DMS53 (cell line): ENCODE measurements around the gene A4GALT.
A peak's percentile ranks its signal among the peaks of the same experiment; 100 is the strongest.

Experiments
- DNase-seq: peaks from one replicate; lab custom pipeline; 2025; lab: John Stamatoyannopoulos, UW

The A4GALT gene

GRCh38 chr22:42648368-42649245, 72.1 kb downstream of the A4GALT start:
- DNase-seq: peak; percentile 71

GRCh38 chr22:42648017-42648367, 72.7 kb downstream of the A4GALT start:
- DNase-seq: no peak

GRCh38 chr22:42646569-42647525, 73.8 kb downstream of the A4GALT start:
- DNase-seq: peak; percentile 13

- DNase-seq: peak; percentile 23
Observed at GRCh38 chr22:42645938-42646568, 74.6 kb downstream of the A4GALT start.

- peak; percentile 11 for DNase-seq
Observed at GRCh38 chr22:42645341-42645937, 75.2 kb downstream of the A4GALT start.

GRCh38 chr22:42644422-42645340, 76.0 kb downstream of the A4GALT start:
- no peak for DNase-seq

GRCh38 chr22:42643634-42644421, 76.8 kb downstream of the A4GALT start:
- DNase-seq: no peak

- DNase-seq: no peak
Observed at GRCh38 chr22:42642806-42643633, 77.7 kb downstream of the A4GALT start.
